Measurements from ENCODE around the gene MEN1.

GRCh38 chr11:64768300-64768694 lies 42.1 kb downstream of the MEN1 start:
- no peak for TF ChIP-seq EZH2 (optimal IDR thresholded peaks at IDR 0.05; ENCODE audit: low read depth, low read length)
- no peak for TF ChIP-seq CTCF (IDR thresholded peaks at IDR 0.05; ENCODE audit: low read length)
- TF ChIP-seq EZH2phosphoT487 (IDR thresholded peaks at IDR 0.05; ENCODE audit: low read length) = no peak
